Astrocyte of the cerebellum (primary cell): ENCODE results near the gene PRR7.
A peak's percentile ranks its signal among the peaks of the same experiment; 100 is the strongest.

Source experiments
- DNase-seq: peaks from one replicate; pipeline ENCODE4 v3.0.0-alpha.2; 2011; ENCODE audit warnings: low read depth
- H3K4me3 ChIP-seq: 2 replicates; pipeline ENCODE4 v1.5.1; 2011; ENCODE audit warnings: mild to moderate bottlenecking, low read depth, low read length, moderate library complexity
- in situ Hi-C: cut with HindIII; loops from 2 replicates; pipeline ENCODE4 v1.10.0; 2017; ENCODE audit warnings: low sequenced_read_pairs
- TF ChIP-seq, protein P1 (sequence below): IDR thresholded peaks from 2 replicates; pipeline ENCODE4 v1.5.1; 2012; ENCODE audit warnings: low read length, low read depth, moderate library complexity, mild to moderate bottlenecking; ENCODE audit errors: missing control alignments

Gene PRR7

DNA sequence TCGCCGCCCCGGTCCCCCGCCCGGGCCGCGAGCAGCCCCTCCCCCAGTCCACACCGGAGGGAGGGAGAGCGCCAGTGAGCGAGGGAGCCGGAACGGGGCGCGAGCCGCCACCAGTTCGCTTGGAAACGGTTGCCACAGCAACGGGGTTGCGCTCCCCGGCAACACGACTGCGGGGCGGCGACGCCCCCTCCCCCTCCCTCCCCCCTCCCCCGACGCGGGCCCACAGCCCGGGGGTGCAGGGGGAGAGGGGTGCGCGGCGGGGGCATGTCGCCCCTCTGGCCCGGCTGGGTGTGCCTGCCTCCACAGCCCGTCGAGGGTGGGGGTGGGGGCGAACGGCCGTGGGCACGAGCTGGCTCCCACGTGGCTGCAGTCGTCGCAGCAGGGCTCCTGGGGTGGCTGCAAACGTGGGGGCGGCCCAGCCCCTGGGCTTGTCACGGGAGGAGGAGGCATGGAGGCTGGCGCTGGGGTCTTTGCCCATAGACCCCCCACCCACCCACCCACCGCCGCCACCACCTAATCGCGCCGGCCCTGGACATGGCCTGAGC lies 524 bp downstream of the PRR7 start:
- TF ChIP-seq, protein P1, sequence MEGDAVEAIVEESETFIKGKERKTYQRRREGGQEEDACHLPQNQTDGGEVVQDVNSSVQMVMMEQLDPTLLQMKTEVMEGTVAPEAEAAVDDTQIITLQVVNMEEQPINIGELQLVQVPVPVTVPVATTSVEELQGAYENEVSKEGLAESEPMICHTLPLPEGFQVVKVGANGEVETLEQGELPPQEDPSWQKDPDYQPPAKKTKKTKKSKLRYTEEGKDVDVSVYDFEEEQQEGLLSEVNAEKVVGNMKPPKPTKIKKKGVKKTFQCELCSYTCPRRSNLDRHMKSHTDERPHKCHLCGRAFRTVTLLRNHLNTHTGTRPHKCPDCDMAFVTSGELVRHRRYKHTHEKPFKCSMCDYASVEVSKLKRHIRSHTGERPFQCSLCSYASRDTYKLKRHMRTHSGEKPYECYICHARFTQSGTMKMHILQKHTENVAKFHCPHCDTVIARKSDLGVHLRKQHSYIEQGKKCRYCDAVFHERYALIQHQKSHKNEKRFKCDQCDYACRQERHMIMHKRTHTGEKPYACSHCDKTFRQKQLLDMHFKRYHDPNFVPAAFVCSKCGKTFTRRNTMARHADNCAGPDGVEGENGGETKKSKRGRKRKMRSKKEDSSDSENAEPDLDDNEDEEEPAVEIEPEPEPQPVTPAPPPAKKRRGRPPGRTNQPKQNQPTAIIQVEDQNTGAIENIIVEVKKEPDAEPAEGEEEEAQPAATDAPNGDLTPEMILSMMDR = no peak
- peak overlapping the region; percentile 54 for H3K4me3 ChIP-seq
- DNase-seq = no peak
- in situ Hi-C loops = loop anchor here (5.0 kb wide), 1 partner anchor 125 kb away; no protein-coding TSS in a partner anchor

GRCh38 chr5:177447611-177448243 lies 1.1 kb downstream of the PRR7 start:
- TF ChIP-seq, protein P1 = no peak
- H3K4me3 ChIP-seq = peak overlapping the region; percentile 54
- peak; percentile 32 for DNase-seq
- in situ Hi-C loops = loop anchor here (5.0 kb wide), 1 partner anchor 125 kb away; no protein-coding TSS in a partner anchor

DNA sequence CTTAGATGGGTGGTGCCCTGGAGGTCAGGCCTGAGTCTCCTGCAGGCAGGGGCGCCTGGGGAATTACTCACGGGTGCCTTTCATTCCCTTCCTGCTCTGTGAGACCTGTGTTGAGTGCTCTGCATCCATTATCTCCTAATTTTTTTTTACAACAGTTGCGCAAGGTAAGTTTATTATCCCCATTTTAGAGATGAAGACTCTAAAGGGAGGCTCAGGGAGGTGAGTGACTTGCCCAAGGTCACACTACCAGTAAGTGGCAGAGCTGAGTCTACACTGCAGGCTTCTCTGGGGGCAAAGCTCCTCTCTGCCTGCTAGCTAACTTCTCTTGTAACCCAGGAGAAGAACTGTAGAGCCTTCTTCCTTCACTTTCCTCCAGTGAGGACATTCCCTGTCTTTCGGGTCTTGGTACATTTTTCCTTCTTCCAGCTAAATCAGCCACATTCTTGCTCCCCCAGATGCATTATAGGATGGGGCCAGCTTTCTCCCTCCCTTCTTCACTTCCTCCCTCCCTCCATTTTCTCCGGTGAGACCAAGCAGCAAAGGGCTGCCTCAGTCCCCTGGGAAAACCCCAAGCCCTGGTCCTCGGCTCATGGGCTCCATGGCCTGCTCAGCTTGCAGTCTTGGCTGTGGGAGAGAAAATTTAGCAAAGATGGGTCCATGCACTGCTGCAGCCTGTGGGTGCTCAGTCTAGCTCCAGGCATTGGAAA lies 1.8 kb downstream of the PRR7 start:
- in situ Hi-C loops = loop anchor here (5.0 kb wide), 1 partner anchor 126 kb away; no protein-coding TSS in a partner anchor
- DNase-seq = no peak
- peak overlapping the region; percentile 54 for H3K4me3 ChIP-seq
- TF ChIP-seq, protein P1 = no peak

GRCh38 chr5:177449140-177450061 lies 2.8 kb downstream of the PRR7 start:
- DNase-seq = no peak
- H3K4me3 ChIP-seq = no peak overlapping the region
- in situ Hi-C loops = loop anchor here (5.0 kb wide), 1 partner anchor 127 kb away; no protein-coding TSS in a partner anchor
- TF ChIP-seq, protein P1 = no peak

GRCh38 chr5:177450667-177451424 lies 4.2 kb downstream of the PRR7 start:
- in situ Hi-C loops = no loop called here
- no peak overlapping the region for H3K4me3 ChIP-seq
- DNase-seq = no peak
- TF ChIP-seq, protein P1 = no peak
